ENCODE results near the gene RAB8B.

The RAB8B gene

DNA sequence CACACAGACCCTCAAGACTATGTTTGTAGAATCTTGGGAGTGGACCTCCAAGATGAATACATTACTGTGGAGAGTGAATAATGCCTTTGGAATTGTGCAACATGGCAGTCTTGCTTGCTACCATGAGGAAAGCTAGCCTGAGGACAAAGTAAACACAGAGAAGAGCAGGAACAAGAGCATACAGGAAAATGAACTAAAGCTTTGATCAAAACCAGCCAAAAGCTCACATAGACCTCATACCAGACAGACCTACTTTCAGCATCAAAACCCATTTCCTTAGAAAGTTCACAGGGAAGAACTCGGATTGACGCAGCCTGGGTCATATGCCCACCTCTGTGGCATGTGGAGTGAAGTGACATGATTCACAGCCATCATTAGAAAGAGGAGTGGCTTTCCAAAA lies 3.3 kb upstream of the RAB8B start:
- no peak for TF ChIP-seq CTCF (IDR thresholded peaks at IDR 0.05)

GRCh38 chr15:63187589-63188226 lies 1.7 kb upstream of the RAB8B start:
- no peak for TF ChIP-seq CTCF (IDR thresholded peaks at IDR 0.05)

DNA sequence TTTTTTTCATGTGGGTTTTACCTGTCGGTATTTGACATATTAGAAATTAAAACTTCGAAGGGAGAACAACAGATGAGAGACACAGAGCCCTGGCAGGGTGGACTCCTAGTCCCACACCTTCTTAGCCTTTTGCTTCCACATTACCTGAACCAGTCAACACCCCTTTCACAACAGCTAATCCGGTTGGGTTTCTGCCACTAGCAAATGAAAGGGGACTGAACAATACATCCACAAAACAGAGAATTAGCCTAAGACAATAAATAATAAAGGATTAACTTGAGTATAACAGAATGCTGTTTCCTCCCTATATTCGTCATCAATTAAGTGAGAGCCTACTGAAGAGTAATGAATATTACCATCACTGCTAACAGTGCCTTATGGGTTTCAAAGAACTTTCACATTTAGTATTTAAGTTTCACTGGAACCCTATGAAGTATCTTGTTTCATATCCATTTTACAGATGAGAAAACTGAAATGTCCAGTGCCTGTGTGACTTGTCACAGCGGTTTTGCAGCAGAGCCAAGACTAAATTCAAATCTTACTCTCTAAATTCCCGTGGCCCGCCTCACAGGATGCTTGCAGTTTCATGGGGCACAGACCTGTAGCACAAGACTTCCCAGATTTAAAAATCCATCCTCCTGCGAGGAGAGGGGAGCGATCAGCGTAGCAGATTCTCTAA lies 1.0 kb upstream of the RAB8B start:
- no peak for TF ChIP-seq CTCF (IDR thresholded peaks at IDR 0.05)

DNA sequence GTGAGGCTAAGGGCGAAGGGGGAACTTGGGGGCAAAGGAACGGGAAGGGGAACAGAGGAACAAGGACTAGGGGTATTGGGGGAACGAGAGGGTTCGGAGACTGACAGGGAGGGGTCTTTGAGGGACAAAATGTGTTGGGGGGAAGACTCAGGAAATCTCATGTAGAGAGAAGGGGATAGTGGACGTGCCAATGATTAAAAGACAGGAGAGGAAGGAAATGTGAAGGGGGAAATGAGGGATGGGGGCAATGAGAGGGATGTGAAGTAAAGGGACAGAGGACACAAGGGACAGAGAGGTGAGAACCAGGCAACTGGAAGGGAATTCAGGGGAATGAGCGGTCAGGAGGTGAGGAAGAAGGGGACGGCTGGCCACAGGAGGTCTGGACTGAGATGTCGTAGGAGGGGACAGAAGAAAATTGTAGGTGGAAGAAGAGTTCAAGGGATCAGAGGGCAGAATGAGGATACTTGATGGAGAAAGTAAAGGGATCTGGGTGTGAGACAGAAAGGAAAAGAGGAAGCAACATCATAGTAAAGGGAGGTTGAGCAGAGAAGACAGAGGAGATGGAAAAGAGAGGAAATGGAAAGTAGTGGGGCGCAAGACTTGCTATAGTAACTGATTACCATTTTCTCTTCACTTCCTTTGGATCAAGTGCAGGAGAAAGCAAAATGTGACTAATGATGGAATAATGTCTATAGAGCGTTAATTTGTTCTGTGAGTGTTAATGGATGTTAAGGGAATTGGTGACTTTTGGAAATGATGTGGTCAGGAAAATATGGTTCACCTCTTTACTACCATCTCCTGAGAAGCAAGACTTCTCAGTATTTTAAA lies 749 bp downstream of the RAB8B start:
- TF ChIP-seq CTCF (IDR thresholded peaks at IDR 0.05) = no peak

GRCh38 chr15:63190769-63191649 lies 1.6 kb downstream of the RAB8B start:
- TF ChIP-seq CTCF (IDR thresholded peaks at IDR 0.05) = no peak

DNA sequence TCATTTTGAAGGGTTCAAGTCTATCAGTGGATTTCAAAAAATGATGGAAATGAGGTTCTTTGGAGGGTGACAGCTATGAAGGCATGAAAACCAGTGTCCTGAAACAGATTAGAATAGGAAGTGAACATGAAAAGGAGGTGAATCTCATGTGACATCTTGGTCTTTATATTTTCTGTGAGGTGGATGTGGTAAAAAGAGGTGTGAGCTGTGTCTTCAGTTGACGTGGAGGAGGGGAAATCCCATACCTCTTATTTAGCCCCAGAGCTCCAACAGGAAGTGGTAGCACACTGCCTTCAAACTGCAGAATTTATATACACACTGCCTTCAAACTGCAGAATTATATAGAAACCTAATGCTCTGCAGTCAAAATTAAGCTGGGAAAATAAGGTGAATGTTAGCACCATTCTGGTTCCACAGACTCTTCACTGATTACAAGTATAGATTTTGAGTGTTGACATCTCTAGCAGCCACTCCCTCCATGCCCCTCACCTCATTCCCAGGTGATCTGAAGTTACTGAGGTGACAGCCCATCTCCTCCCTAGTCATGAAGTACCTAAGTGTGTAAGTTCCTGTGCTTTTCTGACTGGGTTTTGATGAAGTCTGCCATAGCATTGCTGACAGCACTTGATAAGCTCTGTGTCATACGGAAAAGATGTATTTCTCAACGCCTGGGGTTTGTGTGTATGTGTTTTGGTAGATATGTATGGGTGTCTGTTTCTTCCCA lies 2.7 kb downstream of the RAB8B start:
- no peak for TF ChIP-seq CTCF (IDR thresholded peaks at IDR 0.05)
